Activated CD8-positive, alpha-beta memory T cell treated with anti-CD3 and anti-CD28 coated beads, Interleukin-2, amount 50 U/mL, for 48 hours (primary cell): Measurements from ENCODE around the gene SDCCAG8.

Experiments
- DNase-seq: peaks from one replicate; pipeline ENCODE4 v3.0.0-alpha.2; 2020

SDCCAG8 gene

GRCh38 chr1:243394601-243395464 is 139.0 kb downstream of the SDCCAG8 start:
- DNase-seq: no peak

GRCh38 chr1:243396424-243396823 is 140.6 kb downstream of the SDCCAG8 start:
- no peak for DNase-seq

DNA sequence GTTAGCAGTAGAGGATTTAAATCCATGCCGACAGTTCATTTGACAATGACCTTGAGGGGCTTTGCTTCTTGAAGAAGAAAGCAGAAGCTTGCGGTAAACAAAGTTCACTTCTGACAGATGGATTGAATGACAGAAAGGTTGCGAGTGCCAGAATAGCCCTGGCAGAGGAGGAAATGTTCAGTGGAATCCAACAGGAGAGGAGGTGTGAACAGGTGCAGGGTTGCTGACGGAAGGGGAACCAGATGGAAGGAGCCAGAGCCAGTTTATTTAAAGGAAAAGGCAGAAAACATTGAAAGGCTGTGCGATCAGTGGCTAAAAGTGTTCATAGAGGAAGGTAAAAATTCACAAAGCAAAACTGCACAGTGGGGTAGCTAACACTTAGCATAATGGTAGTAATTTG is 141.0 kb downstream of the SDCCAG8 start:
- DNase-seq: no peak

GRCh38 chr1:243397613-243398321 is 141.9 kb downstream of the SDCCAG8 start:
- DNase-seq: no peak

- DNase-seq: no peak
These were observed 143.8 kb downstream of the SDCCAG8 start for GRCh38 chr1:243399561-243400155.

GRCh38 chr1:243402868-243403267 is 147.0 kb downstream of the SDCCAG8 start:
- no peak for DNase-seq

GRCh38 chr1:243406424-243406823 is 150.6 kb downstream of the SDCCAG8 start:
- DNase-seq: no peak

- no peak for DNase-seq
These were observed 151.6 kb downstream of the SDCCAG8 start for GRCh38 chr1:243407284-243408018.

DNA sequence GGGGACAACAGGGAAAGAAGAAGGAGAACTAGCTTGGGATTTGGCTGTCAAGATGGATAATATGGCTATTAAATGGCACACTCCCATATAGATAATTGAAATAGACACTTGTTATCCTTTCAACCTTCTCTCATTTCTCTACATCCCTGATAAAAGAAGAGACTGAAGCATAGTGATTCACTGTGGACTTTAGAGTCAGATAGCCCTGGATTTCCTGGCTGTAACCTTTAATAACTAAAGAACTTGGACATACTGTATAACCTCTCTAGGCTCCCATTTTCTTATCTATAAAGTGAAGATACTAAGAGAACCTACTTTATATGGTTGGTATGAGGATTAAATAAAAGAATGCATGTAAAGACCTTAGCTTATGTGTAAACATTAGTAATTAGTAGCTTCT is 152.6 kb downstream of the SDCCAG8 start:
- no peak for DNase-seq

DNA sequence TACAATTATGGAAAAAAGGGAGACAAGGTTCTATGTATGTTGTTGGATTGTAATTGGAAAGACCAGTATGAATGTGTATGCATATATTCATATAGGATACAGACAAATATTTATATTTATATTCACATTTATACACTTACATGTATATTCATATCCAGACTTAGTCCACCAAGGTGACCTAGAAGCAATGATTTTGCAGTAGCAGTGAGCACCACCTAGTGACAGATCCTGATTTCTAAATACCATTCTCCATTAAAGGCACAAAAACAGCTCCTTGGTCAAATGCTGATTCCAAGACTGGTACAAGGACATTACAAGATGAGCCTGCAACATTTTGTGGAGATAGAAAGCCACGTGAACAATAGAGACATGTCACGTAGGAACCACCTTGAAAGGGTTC is 153.4 kb downstream of the SDCCAG8 start:
- no peak for DNase-seq

- no peak for DNase-seq
These were observed 155.6 kb downstream of the SDCCAG8 start for GRCh38 chr1:243411472-243411871.

DNA sequence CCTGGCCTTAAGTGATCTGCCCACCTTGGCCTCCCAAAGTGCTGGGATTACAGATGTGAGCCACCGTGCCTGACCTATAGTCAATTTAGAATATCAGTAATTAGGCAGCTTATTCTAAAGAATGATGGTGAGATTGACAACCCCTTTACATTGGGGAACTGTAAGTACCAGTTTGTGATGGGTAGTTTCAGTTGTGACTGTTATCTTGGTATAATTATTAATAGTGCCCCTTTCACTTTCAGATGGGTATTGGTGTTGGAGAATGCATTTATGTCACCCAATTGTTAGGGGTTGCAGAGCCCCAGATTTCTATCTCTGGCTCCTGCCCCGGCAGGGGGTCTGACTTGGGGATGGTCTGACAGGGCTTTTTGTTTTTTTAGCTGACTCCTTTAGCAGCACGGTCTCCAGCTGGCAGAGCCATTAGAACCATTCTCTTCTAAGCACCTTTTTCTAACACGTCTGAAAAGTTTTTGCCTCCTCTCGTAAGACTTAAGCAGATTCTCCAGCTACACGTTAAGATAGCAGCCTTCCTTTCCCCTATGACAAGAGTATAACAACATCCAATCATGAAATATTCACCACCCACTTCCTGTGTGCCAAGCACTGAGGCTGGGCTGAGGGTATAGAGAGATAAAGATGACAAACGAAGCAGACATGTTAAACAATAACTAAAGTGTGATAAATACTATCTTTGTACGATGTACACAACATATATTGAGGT is 157.8 kb downstream of the SDCCAG8 start:
- DNase-seq: no peak

- DNase-seq: no peak
These were observed 158.3 kb downstream of the SDCCAG8 start for GRCh38 chr1:243414152-243414494.

DNA sequence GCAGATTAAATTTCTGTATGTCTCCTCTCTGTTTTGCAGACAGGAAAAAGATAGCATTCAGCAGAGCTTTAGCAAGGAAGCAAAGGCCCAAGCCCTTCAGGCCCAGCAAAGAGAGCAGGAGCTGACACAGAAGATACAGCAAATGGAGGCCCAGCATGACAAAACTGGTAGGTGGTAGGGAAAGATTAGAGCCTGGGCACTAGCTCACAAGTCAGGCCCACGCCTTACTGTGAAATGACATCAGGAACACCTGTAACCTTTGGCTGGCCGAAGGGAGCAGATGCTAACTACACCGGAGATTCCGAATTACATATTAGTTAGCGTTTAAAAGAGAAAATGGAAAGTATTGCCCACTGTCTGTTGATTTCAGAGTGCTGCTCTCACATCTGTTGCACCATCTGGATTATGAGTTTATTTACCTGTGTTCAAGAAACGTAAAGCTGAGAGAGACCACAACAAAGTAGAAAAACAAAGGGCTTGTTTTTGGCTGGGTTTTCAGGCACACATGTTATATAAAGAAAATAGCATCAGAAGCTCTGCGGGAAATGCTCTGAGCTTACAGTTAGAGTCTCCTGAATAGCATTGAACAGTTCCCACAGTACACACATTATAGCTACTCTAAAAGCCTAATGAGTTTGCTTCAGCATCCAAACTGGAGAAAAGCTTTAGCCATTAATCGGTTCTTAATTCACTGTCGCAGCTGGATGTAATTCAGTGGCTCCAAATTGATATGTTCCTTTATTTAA is 160.0 kb downstream of the SDCCAG8 start:
- DNase-seq: no peak

DNA sequence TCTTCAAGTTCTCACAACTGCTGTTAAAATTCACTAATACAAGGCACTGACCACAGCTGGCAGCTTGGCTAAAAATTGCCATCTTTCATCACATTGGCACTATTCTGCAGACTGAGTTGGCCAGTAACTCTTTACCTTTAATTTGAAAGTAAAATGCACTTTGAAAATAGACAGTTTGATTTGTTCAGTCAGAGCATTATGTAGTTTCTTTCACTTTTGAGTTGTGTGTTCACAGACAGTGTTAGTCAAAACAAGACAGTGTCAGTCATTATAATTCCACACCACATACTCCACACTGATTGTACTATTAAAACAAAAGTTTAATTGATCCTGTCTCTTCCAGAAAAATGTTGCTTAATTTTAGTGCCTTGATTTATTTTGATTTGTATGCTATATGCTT is 160.7 kb downstream of the SDCCAG8 start:
- DNase-seq: no peak

- DNase-seq: no peak
These were observed 164.4 kb downstream of the SDCCAG8 start for GRCh38 chr1:243420016-243420945.

DNA sequence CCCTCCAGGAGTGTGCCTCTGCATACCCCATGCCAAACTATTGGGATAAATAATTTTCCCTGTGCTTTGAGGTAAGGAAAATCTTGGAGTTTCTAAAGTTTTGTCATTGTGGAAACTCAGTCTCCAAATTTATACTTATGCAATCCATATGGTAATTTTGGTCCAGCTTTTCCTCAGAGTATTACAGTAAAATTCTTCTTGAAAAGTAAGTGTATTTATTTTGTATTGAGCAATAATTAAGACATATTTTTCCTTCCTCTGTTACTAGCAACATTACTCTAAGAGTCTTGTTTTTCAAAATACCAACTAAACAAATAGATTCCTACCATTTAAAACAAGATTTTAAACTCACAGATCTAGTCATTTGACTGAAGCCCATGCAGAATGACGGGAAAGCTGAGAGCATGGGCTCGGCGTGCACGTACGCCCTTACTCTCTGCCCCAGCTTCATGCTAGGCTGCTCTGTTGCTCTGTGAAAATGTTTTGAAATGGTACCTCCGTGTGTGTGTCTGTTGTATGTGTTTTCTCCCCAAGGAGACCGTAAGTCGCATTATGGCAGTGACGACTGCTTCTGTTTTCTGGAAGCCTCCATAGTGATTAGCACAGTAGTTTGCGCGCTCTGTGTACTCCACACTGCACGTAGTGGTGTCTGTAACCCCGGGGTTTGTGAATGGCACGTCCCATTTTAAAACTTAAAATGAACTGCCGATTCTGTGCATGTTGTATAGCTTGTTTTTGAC is 165.3 kb downstream of the SDCCAG8 start:
- no peak for DNase-seq

DNA sequence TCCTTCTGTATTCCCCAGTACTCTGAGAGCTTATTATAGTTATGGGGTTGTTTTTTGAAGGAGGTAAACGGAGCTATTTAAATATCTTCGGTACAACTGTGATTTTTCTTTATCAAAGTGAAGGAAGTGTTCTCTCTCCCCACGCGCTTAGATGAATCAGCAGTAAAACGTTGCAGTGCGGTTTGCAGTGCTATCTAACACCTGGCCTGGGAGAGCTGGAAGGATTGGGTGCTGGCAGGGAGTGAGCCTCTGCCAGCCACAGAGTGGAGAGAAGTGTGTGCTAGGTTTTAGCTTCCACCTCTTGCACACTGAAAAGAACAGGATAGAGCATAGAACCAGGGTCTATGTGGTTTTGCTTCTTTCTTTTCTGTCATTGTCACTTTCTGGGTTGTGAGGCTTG is 165.9 kb downstream of the SDCCAG8 start:
- peak; percentile 60 for DNase-seq

GRCh38 chr1:243422362-243422761 is 166.5 kb downstream of the SDCCAG8 start:
- no peak for DNase-seq

DNA sequence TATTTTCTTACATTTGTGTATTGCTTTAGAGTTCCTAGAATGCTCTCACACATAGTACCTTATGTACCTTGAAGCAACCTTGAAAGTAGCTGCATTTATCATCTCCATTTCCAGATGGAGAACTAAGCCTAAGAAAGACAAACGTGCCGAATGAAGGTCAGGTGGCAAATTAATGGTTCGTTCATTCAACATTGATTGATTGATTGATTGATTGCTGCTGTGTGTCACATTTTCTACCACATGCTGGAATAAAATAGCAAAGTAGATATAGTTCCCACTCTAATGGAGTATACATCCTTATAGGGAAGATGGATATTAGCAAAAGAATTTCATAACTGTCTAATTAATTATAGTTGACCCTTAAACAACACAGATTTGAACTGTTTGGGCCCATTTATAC is 172.2 kb downstream of the SDCCAG8 start:
- DNase-seq: no peak
